SHP77 treated with DMSO at 0.1 percent for 48 hours (cell line): ENCODE data around the gene CTTNBP2.

ENCODE experiments used
- DNase-seq: peaks from one replicate; lab custom pipeline; 2025; lab: John Stamatoyannopoulos, UW

The CTTNBP2 gene

DNA sequence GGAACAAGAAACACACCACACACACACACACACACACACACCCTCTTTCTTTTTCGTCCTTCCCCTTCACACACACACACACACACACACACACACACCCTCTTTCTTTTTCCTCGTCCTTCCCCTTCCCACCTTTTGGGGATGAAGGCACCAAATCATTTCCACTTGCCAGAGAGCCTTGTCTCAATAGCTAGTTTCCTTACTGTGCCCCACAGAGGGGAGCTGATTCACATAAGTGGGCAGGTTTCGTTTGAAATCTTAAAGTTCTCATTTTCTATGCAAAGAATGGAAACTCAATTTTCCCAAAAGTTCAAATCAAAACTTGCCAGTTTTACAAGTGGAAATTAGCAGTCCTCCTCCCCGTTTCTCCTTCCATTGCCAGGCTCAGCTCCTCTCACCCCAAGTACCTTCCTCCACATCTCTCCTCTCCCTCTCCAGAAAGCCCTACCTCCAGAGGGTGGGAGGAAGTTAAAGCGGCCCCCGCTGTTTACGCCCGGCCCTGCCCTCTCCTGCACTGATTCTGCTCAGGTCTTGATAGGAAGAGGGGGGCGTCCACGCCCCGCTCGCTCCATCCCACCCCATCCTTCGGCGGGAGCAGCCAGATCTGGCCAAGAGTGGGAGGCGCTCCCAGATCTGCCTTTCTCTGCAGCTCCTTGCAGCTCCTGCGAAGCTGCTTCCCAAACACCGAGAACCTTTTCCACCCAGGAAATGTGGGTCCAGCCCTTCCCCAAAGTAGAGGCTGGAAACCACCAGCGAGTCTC lies 1.3 kb downstream of the CTTNBP2 start:
- no peak for DNase-seq

DNA sequence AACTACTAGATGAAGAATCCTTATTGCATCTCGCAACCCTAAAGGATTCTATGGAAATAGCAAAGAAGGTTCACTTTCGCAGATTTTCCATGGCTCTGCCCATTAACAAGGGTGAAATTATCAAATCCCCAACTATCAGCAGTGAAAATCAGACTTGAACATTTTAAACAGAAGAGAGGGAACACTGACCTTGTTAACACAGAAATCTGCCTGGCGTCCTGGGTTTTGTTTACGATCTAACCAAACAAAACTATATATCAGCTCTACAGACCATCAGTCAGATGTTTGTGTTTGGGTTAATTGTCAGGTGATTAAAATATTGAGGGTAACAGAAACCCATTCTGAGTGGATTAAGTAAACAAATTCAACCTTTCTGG lies 1.9 kb downstream of the CTTNBP2 start:
- no peak for DNase-seq

DNA sequence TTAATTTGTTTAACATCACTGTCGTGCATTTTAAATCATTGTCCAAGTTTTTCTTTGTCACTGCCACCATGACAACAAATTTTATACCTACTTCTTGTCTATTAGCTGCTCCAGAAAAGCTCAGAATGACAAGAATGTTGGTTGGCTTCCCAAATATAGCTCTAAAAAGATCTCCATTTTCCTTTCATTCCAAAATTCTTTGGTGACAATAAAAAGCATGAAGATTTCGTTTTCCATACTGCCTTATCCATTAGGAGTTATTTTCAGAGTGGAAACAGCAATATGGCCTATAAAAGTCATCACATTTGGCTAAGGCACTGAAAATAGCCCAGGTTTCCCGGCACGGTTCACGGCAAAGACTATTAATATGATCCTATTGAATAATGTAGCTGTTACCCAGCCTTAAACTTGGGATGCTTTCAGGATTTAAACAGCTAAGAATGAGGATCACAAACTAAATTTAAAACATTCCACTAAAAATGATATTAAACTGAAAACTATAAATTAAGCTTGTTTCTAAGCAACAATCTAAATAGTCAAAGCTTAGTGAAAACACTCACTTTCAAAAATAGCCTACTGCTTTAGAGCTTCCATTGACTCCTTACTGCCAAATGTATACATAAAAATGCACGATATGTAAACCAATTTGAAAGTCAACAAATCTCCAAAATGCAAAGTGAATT lies 2.7 kb downstream of the CTTNBP2 start:
- DNase-seq, result no peak

- DNase-seq, result no peak
These were observed 3.9 kb downstream of the CTTNBP2 start for GRCh38 chr7:117869374-117869773.

DNA sequence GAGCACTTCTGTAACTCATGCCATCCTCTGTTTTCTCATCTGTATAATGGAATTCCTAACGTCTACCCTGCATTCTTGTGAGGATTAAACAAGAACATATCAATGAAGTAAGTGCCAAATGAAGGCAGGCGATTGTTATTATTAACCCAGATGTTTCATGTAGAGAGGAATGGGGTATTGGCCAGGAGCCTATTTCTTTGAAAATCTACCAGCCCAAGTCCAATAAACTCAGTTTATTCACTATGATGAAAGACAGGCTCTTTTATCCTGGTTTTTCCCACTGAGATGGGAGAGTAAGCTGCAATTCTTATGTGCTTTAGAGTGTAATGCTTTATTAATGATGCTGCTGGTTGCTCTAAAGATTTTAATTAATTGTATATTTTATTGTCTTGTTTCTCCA lies 9.6 kb downstream of the CTTNBP2 start:
- no peak for DNase-seq

- no peak for DNase-seq
These were observed 10.9 kb downstream of the CTTNBP2 start for GRCh38 chr7:117862378-117862777.

- no peak for DNase-seq
These were observed 13.9 kb downstream of the CTTNBP2 start for GRCh38 chr7:117859246-117859812.

DNA sequence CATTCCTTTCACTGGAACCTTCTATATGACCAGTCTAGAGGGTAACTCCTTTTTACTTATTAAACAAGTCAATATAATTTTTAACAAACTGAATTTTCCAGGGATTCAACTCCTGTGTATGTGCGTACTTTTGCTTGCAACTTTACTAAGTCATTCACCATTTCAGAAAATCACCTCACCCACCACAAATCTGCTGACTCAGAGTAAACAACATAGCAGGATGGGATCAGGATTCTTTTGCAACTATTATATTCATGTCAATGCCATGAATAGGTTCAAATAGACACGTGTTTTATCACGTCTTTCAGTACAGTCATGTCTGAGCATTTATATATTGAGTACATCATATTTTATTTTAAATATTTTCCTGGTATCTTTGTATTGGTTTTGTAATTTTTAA lies 14.5 kb downstream of the CTTNBP2 start:
- no peak for DNase-seq

DNA sequence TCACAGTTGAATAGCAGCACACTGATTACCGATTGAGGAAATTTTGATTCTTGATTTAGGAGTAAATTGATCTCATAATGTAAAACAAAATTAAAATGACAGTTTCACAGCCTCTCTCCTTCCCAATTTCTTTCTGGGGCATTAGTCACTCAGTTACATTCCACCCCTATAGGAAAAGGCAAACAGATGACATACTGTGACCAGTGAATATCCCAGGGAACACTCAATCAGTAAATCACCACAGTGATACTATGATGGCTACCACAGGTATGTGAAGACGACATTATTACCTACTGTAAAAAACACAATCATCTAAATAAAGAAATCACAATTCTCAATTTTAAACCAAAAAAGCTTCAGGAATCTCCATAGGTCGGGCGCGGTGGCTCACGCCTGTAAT lies 15.5 kb downstream of the CTTNBP2 start:
- no peak for DNase-seq

DNA sequence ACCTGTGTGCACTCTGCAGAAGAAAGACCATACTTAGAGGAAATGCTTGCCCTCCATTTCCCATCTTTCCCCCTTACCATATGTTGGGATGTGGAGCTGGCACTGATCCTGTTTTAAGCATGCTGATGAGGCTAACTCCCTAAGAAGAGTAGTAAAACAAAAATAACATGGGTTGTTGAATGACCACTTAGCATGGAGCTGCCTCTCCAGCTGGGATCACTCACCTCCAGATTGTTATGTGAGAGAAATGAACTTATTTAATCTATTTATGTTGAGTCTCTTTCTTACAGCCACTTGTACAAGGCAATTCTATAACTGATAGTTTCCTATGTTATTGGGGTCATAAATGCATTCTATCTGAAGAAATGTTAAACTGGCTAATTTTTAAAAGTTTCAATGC lies 17.0 kb downstream of the CTTNBP2 start:
- DNase-seq, result no peak

GRCh38 chr7:117854186-117854585 lies 19.1 kb downstream of the CTTNBP2 start:
- no peak for DNase-seq

GRCh38 chr7:117848941-117849340 lies 24.3 kb downstream of the CTTNBP2 start:
- no peak for DNase-seq

GRCh38 chr7:117844678-117845077 lies 28.6 kb downstream of the CTTNBP2 start:
- DNase-seq, result no peak

GRCh38 chr7:117841611-117842010 lies 31.6 kb downstream of the CTTNBP2 start:
- no peak for DNase-seq

DNA sequence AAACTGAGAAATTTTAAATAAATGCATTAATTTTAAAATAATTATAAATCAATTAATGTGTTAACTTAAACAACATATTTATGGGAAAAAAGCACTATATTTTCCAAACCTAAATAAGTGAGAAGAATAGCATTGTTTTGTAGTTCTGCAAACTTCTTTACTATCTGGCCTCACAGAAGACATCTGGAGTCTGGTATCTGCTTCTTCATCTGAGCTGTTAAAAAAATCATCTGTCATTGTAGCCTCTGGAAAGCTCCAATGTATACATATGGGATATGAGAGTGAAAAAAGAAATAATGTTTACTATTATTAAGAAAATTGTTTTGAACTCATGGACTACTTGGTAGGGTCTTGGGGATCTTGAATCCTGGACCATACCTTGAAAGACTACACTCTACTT lies 32.2 kb downstream of the CTTNBP2 start:
- no peak for DNase-seq

DNA sequence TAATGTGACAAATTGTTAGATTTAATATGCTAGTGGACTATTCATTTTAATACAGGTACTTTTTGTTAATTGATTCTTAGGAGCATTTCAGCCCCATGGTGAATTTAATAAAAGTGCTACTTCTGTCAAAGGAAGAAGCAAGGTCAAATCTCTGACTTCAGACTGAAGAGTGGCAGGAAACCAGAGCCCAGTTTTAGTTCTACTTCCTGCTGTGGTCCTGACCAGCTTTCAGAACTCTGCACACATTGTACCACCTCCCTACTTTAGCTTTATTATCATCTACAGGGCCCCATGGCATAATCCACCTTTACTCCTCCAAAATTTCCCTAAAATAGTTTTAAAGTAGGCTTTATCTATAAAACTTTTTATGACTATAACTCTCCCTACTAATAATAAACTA lies 33.7 kb downstream of the CTTNBP2 start:
- DNase-seq, result no peak

- no peak for DNase-seq
These were observed 35.4 kb downstream of the CTTNBP2 start for GRCh38 chr7:117837841-117838240.

DNA sequence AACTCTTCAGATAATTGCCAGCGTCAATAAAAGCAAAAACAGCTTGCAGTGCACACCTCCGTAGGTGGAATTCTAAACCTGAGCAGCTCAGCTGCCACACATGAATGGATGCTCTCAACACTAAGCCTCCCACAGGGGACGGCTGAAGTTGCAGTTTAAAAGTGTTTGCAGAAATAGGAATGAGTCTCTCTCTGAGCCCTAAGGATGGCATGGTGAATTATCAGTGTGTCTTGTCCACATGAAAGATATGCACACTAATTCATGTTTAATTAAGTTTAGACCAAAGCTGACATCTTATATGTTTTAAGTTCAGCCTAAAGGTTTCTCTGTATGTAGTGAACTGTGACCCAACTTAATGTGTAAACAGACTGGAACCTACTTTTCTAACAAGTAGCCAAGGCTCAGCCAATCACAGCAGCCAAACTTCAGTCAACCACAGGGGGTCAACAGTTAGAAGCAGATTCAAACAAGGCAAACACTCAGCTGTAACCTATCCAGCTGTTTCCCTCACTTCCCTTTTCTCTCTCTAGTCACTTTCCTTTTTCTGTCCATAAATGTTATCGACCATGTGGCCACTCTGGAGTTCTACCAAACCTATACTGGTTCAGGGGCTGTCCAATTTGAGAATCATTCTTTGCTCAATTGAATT lies 38.1 kb downstream of the CTTNBP2 start:
- no peak for DNase-seq

DNA sequence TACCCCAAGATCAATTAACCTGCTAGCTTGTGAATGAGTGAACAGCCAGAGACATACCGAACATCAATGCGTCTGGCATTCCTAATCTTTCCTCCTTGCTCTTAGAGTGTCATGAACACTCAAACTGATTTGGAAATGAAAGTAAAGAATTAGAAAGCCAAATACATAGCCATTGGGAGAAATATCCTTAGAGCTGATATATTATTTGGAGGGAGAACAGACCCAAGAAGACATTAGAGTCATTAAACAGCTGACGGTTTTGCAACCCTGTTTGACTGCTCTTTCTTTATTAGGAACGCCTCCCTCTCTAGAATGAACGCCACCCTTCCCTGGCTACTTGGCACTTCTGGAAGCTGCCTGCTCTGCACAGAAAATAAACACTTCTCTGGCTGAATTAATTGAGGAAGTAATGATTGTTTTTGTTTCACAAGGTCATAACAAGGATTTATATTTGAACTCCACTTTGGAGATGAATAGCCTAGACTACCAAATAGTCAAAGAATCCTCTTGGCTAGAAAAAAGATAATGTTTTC lies 42.8 kb downstream of the CTTNBP2 start:
- DNase-seq, result no peak

- no peak for DNase-seq
These were observed 43.7 kb downstream of the CTTNBP2 start for GRCh38 chr7:117829450-117830117.

GRCh38 chr7:117828825-117829224 lies 44.4 kb downstream of the CTTNBP2 start:
- no peak for DNase-seq

- no peak for DNase-seq
These were observed 45.4 kb downstream of the CTTNBP2 start for GRCh38 chr7:117827862-117828261.
